Stomach (tissue), 4 donors: ENCODE measurements around the gene SYCN.

Experiments
- CTCF ChIP-seq, 7 experiments: fragments of 450-650 bp in 4 of 7; fragments of 200-600 bp in 3 of 7; sonication (generic) in 3 of 7; IDR thresholded peaks; one replicate each; pipeline ENCODE4 v1.5.1; 2016 to 2019; ENCODE audit warnings: antibody characterized with exemption in 7 of 7, control low read depth in 2 of 7, mild to moderate bottlenecking in 1 of 7
- EP300 ChIP-seq: sonication (generic); formaldehyde crosslinking; IDR thresholded peaks from one replicate; pipeline ENCODE4 v1.6.1; 2017; ENCODE audit warnings: antibody characterized with exemption
- POLR2A ChIP-seq, 4 donors: fragments of 450-650 bp; IDR thresholded peaks; one replicate each; pipeline ENCODE4 v1.6.1; 2016; ENCODE audit warnings: antibody characterized with exemption in 4 of 4, control low read depth in 2 of 4, mild to moderate bottlenecking in 1 of 4, moderate library complexity in 1 of 4

GRCh38 chr19:39236527-39236926 lies 32.5 kb upstream of the SYCN start:
- TF ChIP-seq POLR2A (IDR thresholded peaks at IDR 0.05) = no peak
- no peak for TF ChIP-seq EP300
- no peak for TF ChIP-seq CTCF (IDR thresholded peaks at IDR 0.05)
